NCI-H2196 treated with DMSO at 0.1 percent for 48 hours (cell line): ENCODE data around the gene MKRN1.
"Not testable (repeated sequence)": the region's sequence is repeated elsewhere in the genome, so short reads cannot be mapped to it uniquely, and the experiment has no call there.

ENCODE experiments used
- DNase-seq: peaks from one replicate; lab custom pipeline; 2025; ENCODE audit not compliant: unreplicated experiment; lab: John Stamatoyannopoulos, UW

MKRN1 gene

DNA sequence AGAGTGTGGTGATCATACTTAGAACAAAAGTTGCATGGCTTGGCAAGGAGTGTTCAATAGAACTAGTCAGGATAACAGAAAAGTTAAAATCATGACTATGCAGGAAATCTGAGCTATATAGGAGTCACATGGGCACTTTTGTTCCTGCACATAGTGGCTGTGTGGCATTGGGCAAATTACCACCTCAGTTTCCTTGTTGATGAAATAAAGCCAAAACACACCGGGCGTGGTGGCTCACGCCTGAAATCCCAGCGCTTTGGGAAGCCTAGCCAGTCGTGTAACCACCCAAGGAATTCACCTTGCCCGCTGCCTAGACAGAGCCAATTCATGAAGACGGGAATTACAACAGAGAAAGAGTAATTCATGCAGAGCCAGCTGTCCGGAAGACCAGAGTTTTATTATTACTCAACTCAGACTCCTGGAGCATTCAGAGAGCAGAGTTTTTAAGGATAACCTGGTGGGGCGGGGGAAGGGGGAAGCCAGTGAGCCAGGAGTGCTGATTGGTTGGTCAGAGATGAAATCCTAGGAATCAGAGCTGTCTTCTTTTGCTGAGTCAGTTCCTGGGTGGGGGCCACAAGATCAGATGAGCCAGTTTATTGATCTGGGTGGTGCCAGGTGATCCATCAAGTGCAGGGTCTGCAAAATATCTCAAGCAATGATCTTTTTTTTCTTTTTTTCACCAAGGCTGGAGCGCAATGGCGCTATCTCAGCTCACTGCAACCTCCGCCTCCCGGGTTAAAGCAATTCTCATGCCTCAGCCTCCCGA lies 6.4 kb upstream of the MKRN1 start:
- no peak for DNase-seq

DNA sequence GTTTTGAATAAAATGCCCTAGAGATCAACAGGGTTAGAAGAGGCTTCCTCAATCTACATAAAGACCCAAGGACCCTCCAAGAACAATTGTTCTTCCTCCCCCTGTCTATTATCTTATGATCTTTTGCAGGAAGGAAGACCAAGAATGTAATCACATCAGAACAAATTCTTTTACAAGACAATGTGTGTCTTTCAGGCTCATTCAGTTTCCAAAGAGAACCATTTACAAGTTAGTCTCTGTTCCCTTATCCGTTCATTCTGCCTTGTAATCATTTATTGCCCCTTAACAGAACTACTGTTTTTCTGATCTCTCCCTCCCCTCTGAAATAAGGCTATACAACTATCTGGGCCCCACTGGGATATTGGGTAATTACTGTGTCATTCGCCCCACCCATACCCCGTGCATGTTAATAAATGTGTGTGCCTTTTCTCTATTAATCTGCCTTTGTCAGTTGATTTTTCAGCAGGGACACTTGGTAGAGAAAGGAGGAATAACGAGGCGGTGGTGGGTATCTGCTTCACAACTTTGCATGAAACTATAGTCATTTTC lies 5.7 kb upstream of the MKRN1 start:
- DNase-seq, result no peak

DNA sequence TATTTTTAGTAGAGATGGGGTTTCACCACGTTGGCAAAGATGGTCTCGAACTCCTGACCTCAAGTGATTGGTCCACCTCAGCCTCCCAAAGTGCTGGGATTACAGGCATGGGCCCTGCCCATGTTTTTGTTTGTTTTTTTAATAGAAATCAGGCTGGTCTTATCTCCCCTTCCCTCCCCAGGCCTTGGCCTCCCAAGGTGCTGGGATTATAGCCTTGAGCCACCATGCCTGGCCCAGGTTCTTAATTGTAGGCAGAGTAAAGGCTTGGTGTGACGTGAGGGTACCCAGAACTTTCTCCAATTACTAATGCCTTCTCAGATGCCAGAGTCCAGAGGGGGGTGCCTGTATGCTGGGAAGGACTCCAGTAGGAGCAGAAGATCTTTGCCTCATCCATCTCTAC lies 5.2 kb upstream of the MKRN1 start:
- no peak for DNase-seq

GRCh38 chr7:140479739-140480084 lies 407 bp upstream of the MKRN1 start:
- no peak for DNase-seq

- DNase-seq, result peak; percentile 12
These were observed 851 bp downstream of the MKRN1 start for GRCh38 chr7:140478246-140479061.

- no peak for DNase-seq
These were observed 2.5 kb downstream of the MKRN1 start for GRCh38 chr7:140476698-140477261.

- DNase-seq, result peak; percentile 50
These were observed 3.5 kb downstream of the MKRN1 start for GRCh38 chr7:140475747-140476333.

DNA sequence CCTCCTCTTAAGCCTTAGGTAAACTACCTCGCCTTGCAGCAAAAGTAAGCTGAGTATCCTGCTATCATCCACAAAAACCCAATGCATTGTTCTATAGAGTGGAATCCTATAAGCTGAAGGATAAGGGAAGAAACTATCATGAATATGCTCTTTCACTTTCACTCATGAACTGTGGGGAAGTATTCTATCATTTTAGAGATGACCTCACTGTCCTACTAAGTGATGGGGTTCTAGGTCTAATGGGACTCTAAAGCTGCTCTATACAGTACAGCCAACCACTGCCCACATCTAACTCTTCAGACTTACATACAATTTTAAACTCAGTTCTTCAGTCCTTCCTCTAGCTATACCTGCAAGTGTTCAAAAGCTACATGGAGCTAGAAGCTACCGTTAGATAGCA lies 16.2 kb downstream of the MKRN1 start:
- no peak for DNase-seq

- DNase-seq, result no peak
These were observed 20.4 kb downstream of the MKRN1 start for GRCh38 chr7:140458916-140459315.

- no peak for DNase-seq
These were observed 21.1 kb downstream of the MKRN1 start for GRCh38 chr7:140458201-140458600.

DNA sequence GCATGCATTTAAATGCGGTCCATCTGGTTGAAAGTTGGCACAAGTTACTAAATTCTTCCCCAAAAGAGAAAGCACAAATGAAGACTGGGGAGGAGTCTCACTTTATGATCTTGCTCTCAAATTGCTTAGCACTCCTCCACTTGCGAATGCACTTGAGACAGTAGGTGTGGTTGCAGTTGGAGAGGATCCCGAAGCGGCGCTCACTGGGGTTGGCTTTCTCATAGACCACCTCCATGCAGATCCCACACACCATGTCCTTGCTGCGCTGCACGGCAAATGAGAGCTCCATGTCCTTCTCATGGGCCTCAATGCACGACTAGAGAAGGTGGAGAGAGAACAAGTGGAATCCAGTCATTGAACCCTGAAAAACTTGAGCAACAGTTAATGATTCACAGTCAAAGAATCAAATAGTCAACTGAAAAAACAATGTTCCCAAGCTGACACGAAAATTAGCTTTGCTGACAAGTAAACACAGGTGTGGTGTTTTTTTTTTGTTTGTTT lies 22.7 kb downstream of the MKRN1 start:
- no peak for DNase-seq

DNA sequence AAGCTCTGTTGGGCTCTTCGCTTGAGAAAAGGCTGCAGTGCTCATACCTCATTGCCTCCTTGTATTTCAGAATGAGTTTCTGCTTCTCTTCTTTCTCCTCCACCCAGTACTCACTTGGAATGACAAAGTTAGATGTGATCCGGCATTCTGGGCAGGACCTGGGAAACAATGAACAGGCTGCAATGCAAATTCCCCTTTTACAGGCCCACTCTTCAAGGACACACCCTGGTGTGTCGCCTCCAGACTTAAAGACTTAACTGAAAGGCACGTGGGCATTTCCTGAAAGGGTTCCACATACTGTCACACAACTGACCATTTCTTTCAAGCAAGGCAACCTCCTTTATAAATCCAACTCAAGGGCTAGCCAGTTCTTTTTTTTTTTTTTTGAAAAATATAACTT lies 23.6 kb downstream of the MKRN1 start:
- DNase-seq, result no peak

DNA sequence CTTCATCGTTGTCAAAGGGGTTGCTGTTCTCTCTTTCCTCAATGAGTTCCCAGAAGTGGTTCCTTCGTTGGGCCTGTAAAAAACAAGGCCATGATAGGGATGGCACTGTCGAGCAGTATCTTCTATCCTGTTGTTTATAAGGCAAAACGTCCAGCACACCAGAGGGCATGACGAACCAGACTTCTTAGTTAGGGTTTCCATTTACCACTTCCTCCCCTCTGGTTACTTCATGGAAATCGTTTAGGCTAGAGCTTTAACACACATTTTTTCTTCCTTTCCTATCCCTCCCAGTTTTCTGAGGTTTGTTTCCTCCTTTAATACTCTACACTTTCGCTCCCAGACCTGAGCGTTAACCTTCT lies 24.7 kb downstream of the MKRN1 start:
- DNase-seq, result no peak

DNA sequence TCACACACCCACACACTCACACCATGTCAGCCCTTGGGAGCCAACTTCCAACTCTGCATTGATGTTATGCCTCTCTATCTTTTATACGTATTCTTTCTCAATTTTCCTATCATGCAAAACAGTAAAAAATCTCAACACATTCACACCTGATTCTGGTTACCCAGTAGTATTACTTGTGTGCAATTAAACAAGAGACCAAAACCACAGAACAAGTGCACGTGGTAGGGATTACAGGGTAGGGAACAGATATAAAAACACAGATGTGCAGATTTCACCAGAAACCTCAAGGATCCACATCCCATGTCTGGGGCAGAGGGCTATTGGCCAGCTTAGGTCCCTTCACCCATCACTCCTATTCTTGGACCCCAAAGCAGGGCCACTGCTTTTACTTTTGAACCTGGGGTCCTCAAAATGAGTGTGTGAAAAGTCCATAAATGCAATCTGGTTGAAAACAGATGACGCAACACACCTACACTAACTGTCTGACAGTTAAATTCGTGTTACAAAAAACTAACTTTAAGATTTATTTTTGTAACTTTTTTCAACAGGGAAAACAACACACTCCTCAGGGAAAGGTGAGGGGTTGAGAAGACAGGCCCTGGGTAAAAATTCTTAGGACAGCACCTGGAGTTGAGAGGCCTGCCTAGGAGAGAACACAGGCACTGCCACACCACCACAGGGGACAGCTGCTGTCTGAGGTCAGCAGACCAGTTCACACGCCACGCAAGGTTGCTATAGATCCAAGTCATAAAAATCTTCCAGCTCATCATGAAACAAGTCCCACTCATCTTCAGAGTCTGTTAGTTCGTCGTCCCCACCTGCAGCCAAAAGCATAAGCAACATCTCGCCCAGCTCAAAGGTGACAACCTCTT lies 25.3 kb downstream of the MKRN1 start:
- DNase-seq, result not testable (repeated sequence)

GRCh38 chr7:140453273-140453672 lies 26.0 kb downstream of the MKRN1 start:
- DNase-seq, result no peak

DNA sequence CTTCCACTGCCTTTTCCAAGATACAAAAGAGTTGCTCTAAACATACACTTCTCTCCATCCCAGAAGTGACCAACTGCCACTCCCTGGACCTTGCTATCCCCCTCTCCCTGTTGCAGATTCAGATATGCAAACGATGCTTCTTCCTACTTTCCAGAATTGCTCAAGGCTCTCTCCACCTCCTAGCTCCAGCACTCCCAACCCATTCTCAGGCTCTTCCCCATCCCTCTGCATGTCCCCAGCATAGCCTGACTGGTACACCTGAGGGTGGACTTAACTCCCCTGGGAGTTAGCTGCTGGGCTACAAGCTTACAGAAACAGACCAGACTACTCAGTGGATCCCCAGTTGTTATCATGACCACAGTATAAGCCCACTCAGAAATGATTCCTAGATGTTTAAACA lies 27.6 kb downstream of the MKRN1 start:
- DNase-seq, result no peak

- DNase-seq, result no peak
These were observed 30.4 kb downstream of the MKRN1 start for GRCh38 chr7:140448781-140449480.

GRCh38 chr7:140447841-140448240 lies 31.5 kb downstream of the MKRN1 start:
- no peak for DNase-seq

DNA sequence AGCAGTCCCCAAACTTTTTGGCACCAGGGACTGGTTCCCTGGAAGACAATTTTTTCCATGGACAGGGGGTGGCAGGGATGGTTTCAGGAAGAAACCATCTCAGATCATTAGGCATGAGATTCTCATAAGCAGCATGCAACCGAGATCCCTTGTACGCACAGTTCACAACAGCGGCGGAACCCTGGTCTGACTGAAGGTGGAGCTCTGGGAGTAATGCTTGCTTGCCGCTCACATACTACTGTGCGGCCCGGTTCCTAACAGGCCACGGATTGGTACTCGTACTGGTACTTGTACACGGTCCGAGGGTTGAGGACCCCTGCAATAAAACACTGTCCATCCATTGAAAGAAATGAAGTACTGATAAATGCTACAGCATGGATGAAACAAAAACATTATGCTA lies 32.8 kb downstream of the MKRN1 start:
- DNase-seq, result no peak

- no peak for DNase-seq
These were observed 37.8 kb downstream of the MKRN1 start for GRCh38 chr7:140441519-140441918.
